Lower leg skin (tissue), 4 donors: ENCODE data around the gene EGLN2. TPM values are rescaled to one million over a fixed set of nuclear protein-coding genes. Genes with fewer than 3 reads are reported as not detected.
"Not testable (repeated sequence)": the region's sequence is repeated elsewhere in the genome, so short reads cannot be mapped to it uniquely, and the experiment has no call there.

ENCODE experiments used
- DNase-seq, 2 donors: peaks; one replicate each; pipeline ENCODE4 v3.0.0-alpha.2; 2019; ENCODE audit warnings: low spot score in 2 of 2
- H3K4me3 ChIP-seq: fragments of 200-600 bp; sonication (generic); 2 replicates; pipeline ENCODE4 v1.5.1; 2017; ENCODE audit warnings: mild to moderate bottlenecking, low read depth; ENCODE audit not compliant: poor library complexity, severe bottlenecking
- POLR2A ChIP-seq, 2 donors: fragments of 450-650 bp; IDR thresholded peaks; one replicate each; pipeline ENCODE4 v1.6.1; 2016 to 2017; ENCODE audit warnings: antibody characterized with exemption in 2 of 2, mild to moderate bottlenecking in 1 of 2, moderate library complexity in 1 of 2
- WGBS, 2 donors: methylation state at CpG; one replicate each; pipeline ENCODE4 v1.1.5; 2018; 5-methylcytosine and 5-hydroxymethylcytosine counted together
- intact Hi-C: fragments of 100-400 bp; cut with DNase I; formaldehyde crosslinking; loops from one replicate; pipeline ENCODE4 v1.15.0; 2023; ENCODE audit warnings: low total_unique reads
- total RNA-seq, 4 donors: library from RNA; depleted of rRNA; stranded (reverse); fragments of >200 nt; gene quantifications; one replicate each; pipeline ENCODE4 v1.1.0, GENCODE V29; 2016
- TF ChIP-seq, protein P1 (sequence below), 3 donors: fragments of 450-650 bp; IDR thresholded peaks; one replicate each; pipeline ENCODE4 v1.5.1; 2016; ENCODE audit warnings: antibody characterized with exemption in 3 of 3, mild to moderate bottlenecking in 3 of 3, moderate library complexity in 2 of 3

Gene EGLN2
- total RNA-seq, 4 donors from 2014 or later = 34.4 to 52.8 (median 45.1) TPM

DNA sequence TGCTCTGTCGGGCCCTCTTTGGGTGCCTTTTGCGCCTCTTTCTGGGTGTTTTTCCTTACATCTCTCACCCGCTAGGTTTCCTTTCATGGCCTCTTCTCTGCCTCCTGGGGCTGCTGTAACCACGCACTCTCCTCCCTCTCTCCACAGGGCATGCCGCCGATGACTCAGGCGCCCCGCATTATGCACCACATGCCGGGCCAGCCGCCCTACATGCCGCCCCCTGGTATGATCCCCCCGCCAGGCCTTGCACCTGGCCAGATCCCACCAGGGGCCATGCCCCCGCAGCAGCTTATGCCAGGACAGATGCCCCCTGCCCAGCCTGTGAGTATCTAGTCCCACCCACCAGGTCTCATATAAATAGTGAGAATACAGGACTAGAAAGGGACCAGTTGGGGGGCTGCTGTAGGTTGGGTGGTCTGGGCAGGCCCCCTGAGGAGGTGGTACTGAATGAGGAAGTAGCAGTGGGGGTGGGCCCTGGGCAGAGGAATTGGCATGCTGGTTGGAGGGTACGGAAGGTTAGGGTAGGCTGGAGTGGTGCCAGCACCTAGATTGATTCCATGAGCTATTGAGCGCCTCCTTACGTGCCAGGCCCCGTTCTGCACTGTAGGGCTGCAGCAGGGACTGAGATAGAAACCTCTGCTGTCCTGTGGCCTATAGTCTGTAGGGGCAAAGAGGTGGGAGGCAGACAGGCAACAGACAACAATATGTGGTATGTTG, 36.1 kb upstream of the EGLN2 start:
- no peak overlapping the region for H3K4me3 ChIP-seq
- intact Hi-C loops = no loop called here
- no peak for DNase-seq
- WGBS, 2 donors = 88 to 90% methylated on average over 17 of the region's 17 CpGs
- TF ChIP-seq, protein P1, sequence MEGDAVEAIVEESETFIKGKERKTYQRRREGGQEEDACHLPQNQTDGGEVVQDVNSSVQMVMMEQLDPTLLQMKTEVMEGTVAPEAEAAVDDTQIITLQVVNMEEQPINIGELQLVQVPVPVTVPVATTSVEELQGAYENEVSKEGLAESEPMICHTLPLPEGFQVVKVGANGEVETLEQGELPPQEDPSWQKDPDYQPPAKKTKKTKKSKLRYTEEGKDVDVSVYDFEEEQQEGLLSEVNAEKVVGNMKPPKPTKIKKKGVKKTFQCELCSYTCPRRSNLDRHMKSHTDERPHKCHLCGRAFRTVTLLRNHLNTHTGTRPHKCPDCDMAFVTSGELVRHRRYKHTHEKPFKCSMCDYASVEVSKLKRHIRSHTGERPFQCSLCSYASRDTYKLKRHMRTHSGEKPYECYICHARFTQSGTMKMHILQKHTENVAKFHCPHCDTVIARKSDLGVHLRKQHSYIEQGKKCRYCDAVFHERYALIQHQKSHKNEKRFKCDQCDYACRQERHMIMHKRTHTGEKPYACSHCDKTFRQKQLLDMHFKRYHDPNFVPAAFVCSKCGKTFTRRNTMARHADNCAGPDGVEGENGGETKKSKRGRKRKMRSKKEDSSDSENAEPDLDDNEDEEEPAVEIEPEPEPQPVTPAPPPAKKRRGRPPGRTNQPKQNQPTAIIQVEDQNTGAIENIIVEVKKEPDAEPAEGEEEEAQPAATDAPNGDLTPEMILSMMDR (IDR thresholded peaks at IDR 0.05) = no peak
- no peak for TF ChIP-seq POLR2A (IDR thresholded peaks at IDR 0.05)

DNA sequence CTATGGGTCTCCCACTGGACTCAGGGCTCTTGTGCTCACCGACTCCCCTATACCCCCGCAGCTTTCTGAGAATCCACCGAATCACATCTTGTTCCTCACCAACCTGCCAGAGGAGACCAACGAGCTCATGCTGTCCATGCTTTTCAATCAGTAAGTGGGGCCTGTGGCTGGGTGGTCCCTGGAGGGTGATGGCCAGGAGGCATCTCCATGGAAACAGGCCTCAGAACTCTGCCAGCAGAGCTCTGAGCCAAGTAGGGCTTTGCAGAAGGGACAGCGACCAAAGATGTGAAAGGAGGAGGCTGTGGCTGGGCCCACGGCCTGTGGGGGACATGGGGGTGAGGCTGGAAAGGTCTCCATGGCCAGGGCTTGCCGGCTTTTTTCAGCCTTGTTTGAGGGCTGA, 35.5 kb upstream of the EGLN2 start:
- intact Hi-C loops = no loop called here
- H3K4me3 ChIP-seq = no peak overlapping the region
- 90 to 98% methylated on average over 7 of the region's 7 CpGs for WGBS, 2 donors
- no peak for TF ChIP-seq POLR2A (IDR thresholded peaks at IDR 0.05)
- TF ChIP-seq, protein P1 (IDR thresholded peaks at IDR 0.05) = no peak
- DNase-seq = no peak

DNA sequence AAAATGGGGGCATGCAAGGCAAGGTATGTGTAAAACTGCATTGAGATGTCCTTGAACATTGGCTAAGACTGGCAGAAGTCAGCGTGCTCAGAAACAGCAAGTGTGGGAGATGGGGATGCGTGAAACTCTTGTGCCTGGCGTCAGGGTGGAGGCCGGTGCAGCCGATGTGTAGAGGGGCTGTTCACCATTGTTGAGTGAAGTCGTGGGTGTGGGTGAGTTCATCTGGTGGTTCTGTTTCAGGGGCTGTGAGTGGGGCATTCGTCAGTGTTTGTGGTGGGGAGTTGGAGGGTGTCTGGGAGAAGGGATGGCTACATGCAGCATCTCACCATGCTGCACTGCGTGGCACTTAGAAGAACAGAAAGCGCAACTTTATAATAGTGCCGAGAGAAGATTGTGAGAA, 35.0 kb upstream of the EGLN2 start:
- H3K4me3 ChIP-seq = no peak overlapping the region
- DNase-seq = no peak
- WGBS, 2 donors = 89 to 92% methylated on average over 10 of the region's 10 CpGs
- intact Hi-C loops = no loop called here
- no peak for TF ChIP-seq POLR2A (IDR thresholded peaks at IDR 0.05)
- TF ChIP-seq, protein P1 (IDR thresholded peaks at IDR 0.05) = no peak

DNA sequence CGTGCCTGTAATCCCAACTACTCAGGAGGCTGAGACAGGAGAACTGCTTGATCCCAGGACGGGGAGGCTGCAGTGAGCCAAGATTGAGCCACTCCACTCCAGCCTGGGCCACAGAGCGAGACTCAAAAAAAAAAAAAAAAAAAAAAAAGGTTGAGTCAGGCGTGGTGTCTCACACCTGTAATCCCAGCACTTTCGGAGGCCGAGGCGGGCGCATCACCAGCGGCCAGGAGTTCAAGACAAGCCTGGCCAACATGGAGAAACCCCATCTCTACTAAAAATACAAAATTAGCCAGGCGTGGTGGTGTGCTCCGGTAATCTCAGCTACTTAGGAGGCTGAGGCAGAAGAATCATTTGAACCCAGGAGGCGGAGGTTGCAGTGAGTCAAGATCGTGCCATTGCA, 32.6 kb upstream of the EGLN2 start:
- DNase-seq, H3K4me3 ChIP-seq, intact Hi-C loops: not testable (repeated sequence)
- 95 to 96% methylated on average over 13 of the region's 13 CpGs for WGBS, 2 donors

DNA sequence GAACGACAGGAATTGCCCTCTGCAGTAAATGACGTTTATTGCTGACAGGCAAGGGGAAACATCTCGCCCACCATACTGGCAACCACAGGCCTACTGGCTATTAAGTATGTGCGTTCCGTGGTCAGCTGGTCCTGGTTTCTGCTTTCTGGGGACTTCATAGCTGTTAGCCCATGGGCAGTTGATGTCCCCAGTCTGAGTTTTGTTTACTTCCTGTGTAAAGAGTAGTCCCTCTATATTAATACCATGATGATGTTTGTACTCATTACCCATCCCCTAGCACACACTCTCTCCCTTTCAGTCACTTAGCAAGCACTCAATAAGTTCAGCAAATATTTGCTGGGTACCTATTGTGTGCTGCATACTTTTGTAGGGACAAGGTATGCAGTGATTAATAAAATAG, 30.1 kb upstream of the EGLN2 start:
- no peak for DNase-seq
- 66 to 71% methylated on average over 5 of the region's 5 CpGs for WGBS, 2 donors
- intact Hi-C loops = no loop called here
- H3K4me3 ChIP-seq = no peak overlapping the region
- TF ChIP-seq POLR2A (IDR thresholded peaks at IDR 0.05) = no peak
- TF ChIP-seq, protein P1 (IDR thresholded peaks at IDR 0.05) = no peak

DNA sequence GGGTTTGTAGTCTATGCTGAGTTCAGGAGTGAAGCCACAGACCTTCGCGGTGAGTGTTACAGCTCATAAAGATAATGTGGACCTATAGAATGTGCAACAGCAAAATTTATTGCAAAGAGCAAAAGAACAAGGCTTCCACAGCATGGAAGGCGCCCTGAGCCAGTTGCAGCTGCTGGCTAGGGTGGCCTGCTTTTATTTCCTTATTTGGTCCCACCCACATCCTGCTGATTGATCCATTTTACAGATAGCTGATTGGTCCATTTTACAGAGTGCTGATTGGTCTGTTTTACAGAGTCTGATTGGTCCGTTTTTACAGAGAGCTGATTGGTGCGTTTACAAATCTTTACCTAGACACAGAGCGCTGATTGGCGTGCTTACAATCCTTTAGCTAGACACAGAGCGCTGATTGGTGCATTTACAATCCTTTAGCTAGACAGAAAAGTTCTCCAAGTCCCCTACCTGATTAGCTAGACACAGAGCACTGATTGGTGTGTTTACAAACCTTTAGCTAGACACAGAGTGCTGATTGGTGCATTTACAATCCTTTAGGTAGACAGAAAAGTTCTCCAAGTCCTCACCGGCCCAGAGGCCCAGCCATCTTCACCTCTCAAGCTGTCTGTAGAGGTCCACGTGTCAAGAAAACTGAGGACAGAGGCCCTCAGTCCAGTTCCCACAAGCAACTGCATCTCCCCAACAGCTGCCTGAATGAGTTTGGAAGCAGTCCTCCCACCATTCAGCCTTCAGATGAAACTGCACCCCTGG, 27.7 kb upstream of the EGLN2 start:
- DNase-seq, intact Hi-C loops, H3K4me3 ChIP-seq: not testable (repeated sequence)
- WGBS, 2 donors = 95 to 97% methylated on average over 10 of the region's 10 CpGs
